ENCODE data around the gene KIF21A. TPM values are rescaled to one million over a fixed set of nuclear protein-coding genes. Genes with fewer than 3 reads are reported as not detected.

KIF21A gene, protein sequence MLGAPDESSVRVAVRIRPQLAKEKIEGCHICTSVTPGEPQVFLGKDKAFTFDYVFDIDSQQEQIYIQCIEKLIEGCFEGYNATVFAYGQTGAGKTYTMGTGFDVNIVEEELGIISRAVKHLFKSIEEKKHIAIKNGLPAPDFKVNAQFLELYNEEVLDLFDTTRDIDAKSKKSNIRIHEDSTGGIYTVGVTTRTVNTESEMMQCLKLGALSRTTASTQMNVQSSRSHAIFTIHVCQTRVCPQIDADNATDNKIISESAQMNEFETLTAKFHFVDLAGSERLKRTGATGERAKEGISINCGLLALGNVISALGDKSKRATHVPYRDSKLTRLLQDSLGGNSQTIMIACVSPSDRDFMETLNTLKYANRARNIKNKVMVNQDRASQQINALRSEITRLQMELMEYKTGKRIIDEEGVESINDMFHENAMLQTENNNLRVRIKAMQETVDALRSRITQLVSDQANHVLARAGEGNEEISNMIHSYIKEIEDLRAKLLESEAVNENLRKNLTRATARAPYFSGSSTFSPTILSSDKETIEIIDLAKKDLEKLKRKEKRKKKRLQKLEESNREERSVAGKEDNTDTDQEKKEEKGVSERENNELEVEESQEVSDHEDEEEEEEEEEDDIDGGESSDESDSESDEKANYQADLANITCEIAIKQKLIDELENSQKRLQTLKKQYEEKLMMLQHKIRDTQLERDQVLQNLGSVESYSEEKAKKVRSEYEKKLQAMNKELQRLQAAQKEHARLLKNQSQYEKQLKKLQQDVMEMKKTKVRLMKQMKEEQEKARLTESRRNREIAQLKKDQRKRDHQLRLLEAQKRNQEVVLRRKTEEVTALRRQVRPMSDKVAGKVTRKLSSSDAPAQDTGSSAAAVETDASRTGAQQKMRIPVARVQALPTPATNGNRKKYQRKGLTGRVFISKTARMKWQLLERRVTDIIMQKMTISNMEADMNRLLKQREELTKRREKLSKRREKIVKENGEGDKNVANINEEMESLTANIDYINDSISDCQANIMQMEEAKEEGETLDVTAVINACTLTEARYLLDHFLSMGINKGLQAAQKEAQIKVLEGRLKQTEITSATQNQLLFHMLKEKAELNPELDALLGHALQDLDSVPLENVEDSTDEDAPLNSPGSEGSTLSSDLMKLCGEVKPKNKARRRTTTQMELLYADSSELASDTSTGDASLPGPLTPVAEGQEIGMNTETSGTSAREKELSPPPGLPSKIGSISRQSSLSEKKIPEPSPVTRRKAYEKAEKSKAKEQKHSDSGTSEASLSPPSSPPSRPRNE (N-terminal part only)
- 13.0 to 23.4 TPM (median 20.9 TPM) in 5 replicates for total RNA-seq (2022; extraction: Qiagen RNA extraction; ENCODE audit: low read depth)

DNA sequence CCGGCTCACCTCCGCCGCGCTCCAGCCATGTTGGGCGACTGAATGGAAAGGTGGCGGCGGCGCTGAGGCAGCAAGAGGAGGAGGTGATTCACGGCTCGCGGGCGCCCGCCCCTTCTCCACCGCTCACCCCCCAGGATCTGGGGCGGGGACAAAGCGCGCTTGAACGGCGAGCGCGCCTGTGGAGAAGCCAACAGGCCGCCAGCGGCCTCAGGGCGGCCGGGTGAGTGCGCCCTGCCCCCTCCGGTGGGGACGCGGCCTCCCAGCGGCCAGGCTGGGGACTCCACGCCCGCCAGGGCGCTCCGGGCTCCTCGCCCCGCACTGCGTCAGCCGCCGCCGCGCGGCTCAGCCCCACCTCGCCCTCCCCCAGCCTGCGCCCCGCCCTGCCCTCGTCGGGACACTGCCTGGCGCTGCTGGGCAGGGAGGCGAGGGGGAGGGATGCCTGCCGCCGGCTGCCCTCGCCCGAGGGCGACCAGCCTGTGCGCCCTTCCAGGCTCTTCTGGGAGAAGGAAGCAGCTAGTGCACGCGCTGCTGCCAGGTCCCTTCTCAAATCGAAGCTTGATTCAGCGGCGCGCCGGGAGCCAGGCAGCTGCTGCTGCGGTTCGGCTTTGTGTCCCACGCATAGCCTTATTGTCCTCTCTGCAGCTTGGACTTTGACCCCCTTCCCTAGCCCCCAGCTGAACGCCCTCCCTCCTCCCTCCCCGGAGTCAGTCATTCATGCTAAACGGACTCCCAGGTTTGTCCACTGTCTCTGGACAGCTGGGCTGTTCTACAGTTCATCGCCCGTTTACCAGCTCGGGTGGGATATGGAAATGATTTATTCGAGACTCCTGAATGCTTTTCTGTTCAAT is at the start of gene KIF21A:
KIF21A (minus strand) TSS at position 40 of the 848 bp plus-strand sequence. CDS start 150 bp downstream, outside the sequence.

Other genes with a start within 250 kb of the KIF21A start
- gene ABCD2, start 176.7 kb upstream of the KIF21A start, total RNA-seq (2022; extraction: Qiagen RNA extraction; ENCODE audit: low read depth), result not detected in 5 replicates

All from A549 treated with ZK216348 at 1 μM for 4 hours (cell line).